ENCODE results near the gene CPSF6.

GRCh38 chr12:69272511-69272910 is 33.1 kb downstream of the CPSF6 start:
- TF ChIP-seq EZH2 (IDR thresholded peaks at IDR 0.05; ENCODE audit: borderline replicate concordance, low read depth, low read length, poor library complexity, severe bottlenecking) (no peak), CTCF (conservative IDR thresholded peaks at IDR 0.05; ENCODE audit: low read depth, low read length) (no peak)
